NCI-H82 (cell line): ENCODE data around the gene ALKBH5.

ENCODE experiments used
- DNase-seq: peaks from one replicate; lab custom pipeline; 2025; lab: John Stamatoyannopoulos, UW

Gene ALKBH5

GRCh38 chr17:18158022-18158600 is 25.5 kb upstream of the ALKBH5 start:
- peak; percentile 79 for DNase-seq

- DNase-seq, result no peak
Observed at GRCh38 chr17:18159551-18160120, 24.0 kb upstream of the ALKBH5 start.

GRCh38 chr17:18160128-18160856 is 23.3 kb upstream of the ALKBH5 start:
- DNase-seq, result no peak

- DNase-seq, result no peak
Observed at GRCh38 chr17:18161207-18162145, 22.2 kb upstream of the ALKBH5 start.

GRCh38 chr17:18163547-18163946 is 20.1 kb upstream of the ALKBH5 start:
- no peak for DNase-seq

GRCh38 chr17:18166894-18167293 is 16.7 kb upstream of the ALKBH5 start:
- no peak for DNase-seq

- DNase-seq, result no peak
Observed at GRCh38 chr17:18167421-18167820, 16.2 kb upstream of the ALKBH5 start.

- DNase-seq, result no peak
Observed at GRCh38 chr17:18172531-18173278, 10.9 kb upstream of the ALKBH5 start.

- no peak for DNase-seq
Observed at GRCh38 chr17:18173740-18174139, 9.9 kb upstream of the ALKBH5 start.

- no peak for DNase-seq
Observed at GRCh38 chr17:18176176-18176575, 7.5 kb upstream of the ALKBH5 start.

GRCh38 chr17:18177133-18177532 is 6.5 kb upstream of the ALKBH5 start:
- no peak for DNase-seq

- DNase-seq, result no peak
Observed at GRCh38 chr17:18177722-18178121, 5.9 kb upstream of the ALKBH5 start.

- DNase-seq, result no peak
Observed at GRCh38 chr17:18179196-18179595, 4.4 kb upstream of the ALKBH5 start.

GRCh38 chr17:18179804-18180203 is 3.8 kb upstream of the ALKBH5 start:
- no peak for DNase-seq

GRCh38 chr17:18181358-18181757 is 2.3 kb upstream of the ALKBH5 start:
- no peak for DNase-seq

- peak; percentile 71 for DNase-seq
Observed at GRCh38 chr17:18182110-18182977, 1.3 kb upstream of the ALKBH5 start.

- peak; percentile 93 for DNase-seq
Observed at GRCh38 chr17:18182978-18183333, 672 bp upstream of the ALKBH5 start.

- DNase-seq, result peak; percentile 71
Observed at GRCh38 chr17:18184143-18185031, 759 bp downstream of the ALKBH5 start.

- DNase-seq, result peak; percentile 68
Observed at GRCh38 chr17:18185391-18185790, 1.8 kb downstream of the ALKBH5 start.
